GM18520 (cell line): ENCODE measurements around the gene RHOB.
"Not testable (repeated sequence)": the region's sequence is repeated elsewhere in the genome, so short reads cannot be mapped to it uniquely, and the experiment has no call there.

Experiments used
- ATAC-seq: cut with Tn5 transposase; IDR thresholded peaks from one replicate; pipeline ENCODE4 v1.9.1; 2021; ENCODE audit not compliant: unreplicated experiment

The RHOB gene

GRCh38 chr2:20451761-20452499 is 5.1 kb downstream of the RHOB start:
- ATAC-seq = no peak

DNA sequence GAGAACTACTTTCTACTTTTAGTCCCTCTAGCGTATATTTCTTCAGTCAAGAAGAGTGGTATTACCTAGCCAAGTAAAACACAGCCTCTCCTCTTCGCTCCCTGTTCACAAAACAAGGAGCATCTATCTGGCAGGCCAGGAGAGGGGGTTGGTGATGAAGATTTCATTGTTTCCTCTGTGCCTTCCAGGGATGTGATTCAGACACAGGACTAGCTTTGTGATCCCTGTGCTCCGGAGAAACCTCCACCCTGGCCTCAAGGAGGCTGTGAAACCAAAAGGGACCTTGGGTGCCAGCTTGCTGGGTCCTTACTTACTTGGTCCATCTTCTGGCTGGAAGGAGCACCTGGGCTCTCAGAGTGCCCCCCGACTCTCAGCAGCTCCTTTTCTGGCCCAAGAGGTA is 5.7 kb downstream of the RHOB start:
- no peak for ATAC-seq

DNA sequence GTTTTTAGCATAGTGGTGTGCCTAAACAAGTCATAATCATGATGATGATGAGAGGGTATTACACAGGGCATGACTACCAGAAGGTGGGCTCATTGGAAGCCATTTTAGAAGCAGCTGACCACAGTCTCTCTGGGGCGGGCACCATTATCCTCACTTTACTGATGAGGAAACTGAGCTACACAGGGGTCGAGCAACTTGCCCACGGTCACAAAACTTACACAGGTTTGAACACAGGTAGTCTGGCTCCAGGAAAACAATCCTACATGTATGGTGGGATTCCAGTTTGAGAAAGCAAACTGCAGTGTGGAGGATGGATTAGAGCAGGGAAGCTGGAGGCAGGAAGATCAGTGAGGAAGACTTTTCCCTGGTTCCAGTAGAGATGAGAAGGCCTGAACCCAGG is 6.2 kb downstream of the RHOB start:
- no peak for ATAC-seq

DNA sequence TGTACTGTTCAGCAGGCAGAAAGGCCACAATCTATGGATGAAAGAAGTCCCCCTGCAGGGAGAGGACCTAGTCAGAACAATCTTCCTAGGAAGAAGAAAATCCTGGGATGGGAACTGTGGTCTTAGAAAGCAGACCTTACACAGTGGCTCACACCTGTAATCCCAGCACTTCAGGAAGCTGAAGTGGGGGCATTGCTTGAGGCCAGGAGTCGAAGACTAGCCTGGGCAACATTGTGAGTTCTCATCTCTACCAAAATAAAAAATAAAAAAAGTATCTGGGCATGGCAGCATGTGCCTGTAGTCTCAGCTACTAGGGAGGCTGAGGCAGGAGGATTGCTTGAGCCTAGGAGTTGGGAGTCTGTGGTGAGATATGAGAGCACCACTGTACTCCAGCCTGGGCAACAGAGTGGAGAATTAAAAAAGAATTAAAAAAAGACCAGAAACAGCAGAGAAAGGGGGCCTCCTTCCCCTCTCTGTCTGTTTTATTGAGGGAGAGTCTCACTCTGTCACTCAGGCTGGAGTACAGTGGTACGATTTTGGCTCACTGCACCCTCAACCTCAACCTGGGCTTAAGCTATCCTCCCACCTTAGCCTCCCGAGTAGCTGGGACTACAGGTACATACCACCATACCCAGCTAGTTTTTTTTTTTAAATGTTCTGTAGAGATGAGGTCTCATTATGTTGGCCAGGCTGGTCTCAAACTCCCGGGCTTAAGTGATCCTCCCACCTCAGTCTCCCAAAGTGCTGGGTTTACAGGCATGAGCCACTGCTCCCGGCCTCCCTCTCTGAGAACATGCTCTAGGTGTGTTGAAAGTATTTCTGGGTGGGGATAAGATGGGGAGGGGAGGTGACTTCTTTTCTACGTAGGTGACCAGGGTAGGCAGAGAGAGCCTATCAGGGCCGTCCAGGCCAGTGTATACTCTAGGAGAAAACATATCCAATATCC is 7.4 kb downstream of the RHOB start:
- ATAC-seq = no peak

DNA sequence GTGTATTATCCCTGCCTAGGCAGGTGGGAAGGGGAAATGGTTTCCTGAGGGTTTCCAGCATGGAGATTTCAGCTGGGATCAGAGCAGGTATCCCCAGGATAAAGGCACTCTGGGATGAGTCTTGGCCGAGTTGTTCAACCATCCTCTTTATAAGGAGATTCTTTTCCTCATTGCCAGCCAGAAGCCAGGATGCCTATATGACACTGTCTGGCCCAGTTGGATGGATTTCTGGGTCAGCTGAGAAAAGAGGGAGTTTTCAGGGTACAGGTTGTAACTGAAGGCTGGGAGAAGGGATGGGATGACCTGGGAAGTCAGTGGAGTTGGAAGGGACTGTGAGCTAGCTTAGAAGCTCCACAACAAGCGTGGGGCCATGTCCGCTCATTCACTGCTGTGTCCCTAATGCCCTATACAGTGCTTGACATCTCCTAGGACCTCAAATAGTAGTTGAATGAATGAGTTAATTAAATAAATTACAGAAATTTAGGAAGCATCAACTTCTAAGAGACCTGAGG is 8.3 kb downstream of the RHOB start:
- no peak for ATAC-seq

DNA sequence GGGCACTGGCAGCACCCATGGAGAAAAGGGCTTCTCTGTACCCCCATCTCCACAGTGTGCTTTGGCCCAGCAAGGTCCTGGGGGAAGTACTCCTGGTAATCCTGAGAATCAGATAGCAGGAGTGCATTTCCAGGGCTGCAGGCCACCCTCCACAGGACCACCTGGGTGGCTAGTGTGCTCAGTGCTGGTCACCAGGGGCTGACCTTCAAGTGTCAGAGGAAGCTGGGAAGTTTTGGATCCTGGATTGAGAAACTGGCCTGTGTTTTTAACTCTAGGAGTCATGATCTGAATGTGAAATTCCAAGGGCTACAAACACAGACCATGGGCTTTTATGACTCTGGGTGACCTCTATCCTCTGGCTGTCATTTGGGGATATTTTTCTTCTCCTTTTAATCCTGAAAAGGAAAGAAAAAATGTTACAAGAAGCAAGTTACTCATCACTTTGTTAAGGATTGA is 9.3 kb downstream of the RHOB start:
- ATAC-seq = no peak

- peak; percentile 63 for ATAC-seq
Observed at GRCh38 chr2:20456636-20457426, 10.0 kb downstream of the RHOB start.

GRCh38 chr2:20457661-20458630 is 11.1 kb downstream of the RHOB start:
- ATAC-seq = no peak

DNA sequence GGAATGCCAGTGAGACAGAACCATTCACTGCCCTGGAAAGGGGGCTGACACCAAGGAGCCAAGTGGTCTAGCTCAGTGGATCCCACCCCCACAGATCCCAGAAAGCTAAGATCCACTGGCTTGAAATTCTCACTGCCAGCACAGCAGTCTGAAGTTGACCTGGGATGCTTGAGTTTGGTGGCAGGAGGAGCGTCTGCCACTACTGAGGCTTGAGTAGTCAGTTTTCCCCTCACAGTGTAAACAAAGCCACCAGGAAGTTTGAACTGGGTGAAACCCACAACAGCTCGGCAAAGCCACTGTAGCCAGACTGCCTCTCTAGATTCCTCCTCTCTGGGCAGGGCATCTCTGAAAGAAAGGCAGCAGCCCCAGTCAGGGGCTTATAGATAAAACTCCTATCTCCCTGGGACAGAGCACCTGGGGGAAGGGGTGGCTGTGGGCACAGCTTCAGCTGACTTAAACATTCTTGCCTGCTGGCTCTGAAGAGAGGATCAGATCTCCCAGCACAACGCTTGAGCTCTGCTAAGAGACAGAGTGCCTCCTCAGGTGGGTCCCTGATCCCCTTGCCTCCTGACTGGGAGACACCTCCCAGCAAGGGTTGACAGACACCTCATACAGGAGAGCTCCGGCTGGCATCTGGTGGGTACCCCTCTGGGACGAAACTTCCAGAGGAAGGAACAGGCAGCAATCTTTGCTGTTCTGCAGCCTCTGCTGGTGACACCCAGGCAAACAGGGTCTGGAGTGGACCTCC is 12.0 kb downstream of the RHOB start:
- not testable (repeated sequence) for ATAC-seq

DNA sequence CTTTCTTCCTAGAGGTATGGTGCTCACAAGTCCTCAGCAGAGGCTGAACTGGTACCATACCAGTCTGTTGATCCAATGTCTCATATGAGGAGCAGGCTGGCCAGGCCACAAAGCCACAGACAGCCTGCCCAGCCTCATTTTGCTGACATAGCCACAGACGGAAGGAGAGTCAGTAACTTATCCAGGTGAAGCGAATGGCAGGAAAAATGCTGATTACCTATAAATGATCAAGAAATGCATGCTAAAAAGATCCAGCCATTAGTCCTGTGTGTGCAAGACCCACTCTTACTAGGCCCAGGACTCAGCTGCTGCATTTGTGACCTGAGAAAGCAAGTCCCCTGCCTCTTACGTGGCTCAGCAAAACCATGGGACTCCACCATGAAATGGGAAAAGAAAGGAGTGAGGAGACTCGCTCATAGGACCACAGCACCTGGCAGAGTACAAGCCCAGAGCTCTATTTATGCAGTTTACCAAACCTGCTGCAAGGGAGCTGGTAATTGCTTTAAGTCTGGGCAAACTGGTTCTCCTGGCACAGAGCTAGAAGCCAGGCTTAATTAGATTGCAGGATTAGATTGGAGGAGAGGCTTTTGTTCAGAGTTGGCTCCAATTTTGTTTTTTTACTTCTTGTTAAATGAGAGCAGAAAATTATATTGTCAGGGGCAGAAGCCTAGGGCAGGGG is 19.0 kb downstream of the RHOB start:
- no peak for ATAC-seq

GRCh38 chr2:20467789-20468548 is 21.1 kb downstream of the RHOB start:
- no peak for ATAC-seq

GRCh38 chr2:20468549-20469500 is 22.0 kb downstream of the RHOB start:
- ATAC-seq = no peak

- ATAC-seq = no peak
Observed at GRCh38 chr2:20469595-20469994, 22.7 kb downstream of the RHOB start.

- ATAC-seq = no peak
Observed at GRCh38 chr2:20470211-20470610, 23.3 kb downstream of the RHOB start.

- ATAC-seq = no peak
Observed at GRCh38 chr2:20471148-20471547, 24.3 kb downstream of the RHOB start.

GRCh38 chr2:20471902-20472559 is 25.2 kb downstream of the RHOB start:
- no peak for ATAC-seq
